ENCODE results near the gene FGF1. TPM values are rescaled to one million over a fixed set of nuclear protein-coding genes. Genes with fewer than 3 reads are reported as not detected.

FGF1 gene
- total RNA-seq, 3 donors from 2014 or later (not counting 1 experiment from before 2014, with no cell fraction given) = not detected

GRCh38 chr5:142661957-142662356, 23.9 kb downstream of the FGF1 start:
- intact Hi-C loops (cut with micrococcal nuclease) = no loop called here
- WGBS (ENCODE audit: insufficient coverage) = 88% methylated on average over 9 of the region's 11 CpGs

GRCh38 chr5:142661143-142661542, 24.7 kb downstream of the FGF1 start:
- Mint-ChIP-seq H3K4me1 (no peaks in the 10 kb centered on the region), H3K9me3 (no peaks in the 10 kb centered on the region), H3K27ac (no peak overlapping the region), H3K36me3 (no peaks in the 10 kb centered on the region), H3K4me3 (no peak overlapping the region), H3K27me3 (ENCODE audit: low read depth in 2 of 2) (peaks cover 17% of the 10 kb centered on the region in 2 donors)
- H3K4me3 ChIP-seq (ENCODE audit: low read length) = no peak overlapping the region
- H3K9me3 ChIP-seq (ENCODE audit: control insufficient read depth, insufficient read depth, low read length) = no peaks in the 10 kb centered on the region
- 100% methylated on average over 1 of the region's 2 CpGs for WGBS (ENCODE audit: insufficient coverage)
- no peaks in the 10 kb centered on the region for H3K36me3 ChIP-seq (ENCODE audit: control insufficient read depth, insufficient read depth, low read length)
- H3K27me3 ChIP-seq (ENCODE audit: control insufficient read depth, insufficient read depth, low read length) = no peaks in the 10 kb centered on the region
- ATAC-seq (no peak), DNase-seq (no peak)
- H3K27ac ChIP-seq (ENCODE audit: low read length) = no peak overlapping the region
- intact Hi-C loops (cut with micrococcal nuclease) = no loop called here
- no peaks in the 10 kb centered on the region for H3K4me1 ChIP-seq (ENCODE audit: control insufficient read depth, insufficient read depth, low read length)
- TF ChIP-seq CTCF (IDR thresholded peaks at IDR 0.05) = no peak

More at GRCh38 chr5:142661957-142662356, 23.9 kb downstream of the FGF1 start:
- Histone ChIP-seq H3K27me3 (ENCODE audit: control insufficient read depth, insufficient read depth, low read length) (no peaks in the 10 kb centered on the region), H3K4me3 (ENCODE audit: low read length) (no peak overlapping the region), H3K27ac (ENCODE audit: low read length) (no peak overlapping the region), H3K36me3 (ENCODE audit: control insufficient read depth, insufficient read depth, low read length) (no peaks in the 10 kb centered on the region), H3K9me3 (ENCODE audit: control insufficient read depth, insufficient read depth, low read length) (no peaks in the 10 kb centered on the region), H3K4me1 (ENCODE audit: control insufficient read depth, insufficient read depth, low read length) (no peaks in the 10 kb centered on the region)
- H3K4me3 Mint-ChIP-seq = no peak overlapping the region
- H3K4me1 Mint-ChIP-seq = no peaks in the 10 kb centered on the region
- DNase-seq = no peak
- H3K27ac Mint-ChIP-seq = no peak overlapping the region
- H3K36me3 Mint-ChIP-seq = no peaks in the 10 kb centered on the region
- H3K27me3 Mint-ChIP-seq (ENCODE audit: low read depth in 2 of 2) = peaks cover 15 to 17% of the 10 kb centered on the region in 2 donors
- TF ChIP-seq CTCF (IDR thresholded peaks at IDR 0.05) = no peak
- no peaks in the 10 kb centered on the region for H3K9me3 Mint-ChIP-seq
- no peak for ATAC-seq

- no peaks in the 10 kb centered on the region for H3K4me1 ChIP-seq (ENCODE audit: control insufficient read depth, insufficient read depth, low read length)
- ATAC-seq (no peak), DNase-seq (no peak)
- intact Hi-C loops (cut with micrococcal nuclease) = no loop called here
- peaks cover 19 to 20% of the 10 kb centered on the region in 2 donors for H3K27me3 Mint-ChIP-seq (ENCODE audit: low read depth in 2 of 2)
- no peak overlapping the region for H3K4me3 ChIP-seq (ENCODE audit: low read length)
- TF ChIP-seq CTCF (IDR thresholded peaks at IDR 0.05) = no peak
- H3K4me1 Mint-ChIP-seq = no peaks in the 10 kb centered on the region
- H3K36me3 ChIP-seq (ENCODE audit: control insufficient read depth, insufficient read depth, low read length) = no peaks in the 10 kb centered on the region
- no peaks in the 10 kb centered on the region for H3K9me3 ChIP-seq (ENCODE audit: control insufficient read depth, insufficient read depth, low read length)
- H3K27ac Mint-ChIP-seq = no peak overlapping the region
- H3K9me3 Mint-ChIP-seq = no peaks in the 10 kb centered on the region
- H3K27ac ChIP-seq (ENCODE audit: low read length) = no peak overlapping the region
- H3K36me3 Mint-ChIP-seq = no peaks in the 10 kb centered on the region
- H3K4me3 Mint-ChIP-seq = no peak overlapping the region
- H3K27me3 ChIP-seq (ENCODE audit: control insufficient read depth, insufficient read depth, low read length) = peaks cover 1% of the 10 kb centered on the region
These were observed 25.2 kb downstream of the FGF1 start for GRCh38 chr5:142660731-142661130.

GRCh38 chr5:142660196-142660595, 25.7 kb downstream of the FGF1 start:
- no peak for DNase-seq
- Mint-ChIP-seq H3K4me3 (no peak overlapping the region), H3K27ac (no peak overlapping the region), H3K9me3 (no peaks in the 10 kb centered on the region), H3K27me3 (ENCODE audit: low read depth in 2 of 2) (peaks cover 16 to 19% of the 10 kb centered on the region in 2 donors), H3K4me1 (no peaks in the 10 kb centered on the region), H3K36me3 (no peaks in the 10 kb centered on the region)
- H3K27me3 ChIP-seq (ENCODE audit: control insufficient read depth, insufficient read depth, low read length) = peaks cover 2% of the 10 kb centered on the region
- no peaks in the 10 kb centered on the region for H3K4me1 ChIP-seq (ENCODE audit: control insufficient read depth, insufficient read depth, low read length)
- no peak overlapping the region for H3K27ac ChIP-seq (ENCODE audit: low read length)
- H3K36me3 ChIP-seq (ENCODE audit: control insufficient read depth, insufficient read depth, low read length) = no peaks in the 10 kb centered on the region
- ATAC-seq = no peak
- intact Hi-C loops (cut with micrococcal nuclease) = no loop called here
- H3K9me3 ChIP-seq (ENCODE audit: control insufficient read depth, insufficient read depth, low read length) = no peaks in the 10 kb centered on the region
- WGBS (ENCODE audit: insufficient coverage) = 95% methylated on average over 10 of the region's 10 CpGs
- no peak overlapping the region for H3K4me3 ChIP-seq (ENCODE audit: low read length)
- no peak for TF ChIP-seq CTCF (IDR thresholded peaks at IDR 0.05)
